ENCODE results near the gene CDK5R1. TPM values are rescaled to one million over a fixed set of nuclear protein-coding genes. Genes with fewer than 3 reads are reported as not detected.

The CDK5R1 gene
- total RNA-seq, 3 donors from 2014 or later (not counting 1 experiment from before 2014, with no cell fraction given), result 3.7 to 12.3 (median 7.4) TPM

GRCh38 chr17:32483451-32484019 is 3.3 kb upstream of the CDK5R1 start:
- H3K4me3 ChIP-seq (ENCODE audit: low read length), result no peak overlapping the region
- peaks cover 45% of the 10 kb centered on the region for H3K36me3 ChIP-seq (ENCODE audit: control insufficient read depth, insufficient read depth, low read length)
- Mint-ChIP-seq H3K27ac (peak overlapping the region; percentile 82 to 87), H3K36me3 (peaks cover 27% of the 10 kb centered on the region), H3K4me1 (peaks cover 28 to 30% of the 10 kb centered on the region in 2 donors), H3K4me3 (peak overlapping the region; percentile 59), H3K27me3 (ENCODE audit: low read depth in 2 of 2) (no peaks in the 10 kb centered on the region), H3K9me3 (no peaks in the 10 kb centered on the region)
- no peaks in the 10 kb centered on the region for H3K9me3 ChIP-seq (ENCODE audit: control insufficient read depth, insufficient read depth, low read length)
- 64% methylated on average over 7 of the region's 7 CpGs for WGBS (ENCODE audit: insufficient coverage)
- TF ChIP-seq, protein P1, sequence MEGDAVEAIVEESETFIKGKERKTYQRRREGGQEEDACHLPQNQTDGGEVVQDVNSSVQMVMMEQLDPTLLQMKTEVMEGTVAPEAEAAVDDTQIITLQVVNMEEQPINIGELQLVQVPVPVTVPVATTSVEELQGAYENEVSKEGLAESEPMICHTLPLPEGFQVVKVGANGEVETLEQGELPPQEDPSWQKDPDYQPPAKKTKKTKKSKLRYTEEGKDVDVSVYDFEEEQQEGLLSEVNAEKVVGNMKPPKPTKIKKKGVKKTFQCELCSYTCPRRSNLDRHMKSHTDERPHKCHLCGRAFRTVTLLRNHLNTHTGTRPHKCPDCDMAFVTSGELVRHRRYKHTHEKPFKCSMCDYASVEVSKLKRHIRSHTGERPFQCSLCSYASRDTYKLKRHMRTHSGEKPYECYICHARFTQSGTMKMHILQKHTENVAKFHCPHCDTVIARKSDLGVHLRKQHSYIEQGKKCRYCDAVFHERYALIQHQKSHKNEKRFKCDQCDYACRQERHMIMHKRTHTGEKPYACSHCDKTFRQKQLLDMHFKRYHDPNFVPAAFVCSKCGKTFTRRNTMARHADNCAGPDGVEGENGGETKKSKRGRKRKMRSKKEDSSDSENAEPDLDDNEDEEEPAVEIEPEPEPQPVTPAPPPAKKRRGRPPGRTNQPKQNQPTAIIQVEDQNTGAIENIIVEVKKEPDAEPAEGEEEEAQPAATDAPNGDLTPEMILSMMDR (IDR thresholded peaks at IDR 0.05), result peak; percentile 68
- ATAC-seq, result peak; percentile 34 to 48 (median 40)
- peak; percentile 30 to 80 for DNase-seq
- intact Hi-C loops (cut with micrococcal nuclease), result loop anchor here (1.0 to 5.0 kb wide), 2 partner anchors 126 to 274 kb away; no protein-coding TSS in a partner anchor
- no peaks in the 10 kb centered on the region for H3K27me3 ChIP-seq (ENCODE audit: control insufficient read depth, insufficient read depth, low read length)
- H3K27ac ChIP-seq (ENCODE audit: low read length), result peak overlapping the region; percentile 4
- H3K4me1 ChIP-seq (ENCODE audit: control insufficient read depth, insufficient read depth, low read length), result peaks cover 24% of the 10 kb centered on the region

DNA sequence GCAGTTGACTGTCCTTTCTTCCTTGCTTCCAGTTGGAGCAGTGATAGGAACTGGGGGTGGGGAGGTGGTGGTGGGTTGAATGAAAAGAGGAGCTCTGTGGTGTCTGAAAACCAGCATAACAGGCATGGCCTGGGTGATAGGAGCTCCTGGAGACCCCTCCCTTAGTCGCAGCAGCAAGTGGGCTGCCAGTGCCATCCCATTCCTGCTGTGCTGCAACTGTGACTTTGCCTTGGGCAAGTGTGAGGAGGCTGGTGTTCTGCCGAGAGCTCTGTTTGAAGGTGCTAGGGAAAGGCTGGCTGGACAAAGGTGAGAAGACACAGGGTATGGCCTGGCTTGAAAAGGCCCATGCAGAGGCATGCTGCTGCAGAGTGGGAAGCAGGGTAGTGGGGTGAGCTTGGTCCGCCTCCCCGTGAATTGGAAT is 2.7 kb upstream of the CDK5R1 start:
- H3K4me1 Mint-ChIP-seq, result peaks cover 32 to 35% of the 10 kb centered on the region in 2 donors
- Histone ChIP-seq H3K27ac (ENCODE audit: low read length) (peak overlapping the region; percentile 4), H3K27me3 (ENCODE audit: control insufficient read depth, insufficient read depth, low read length) (no peaks in the 10 kb centered on the region), H3K36me3 (ENCODE audit: control insufficient read depth, insufficient read depth, low read length) (peaks cover 45% of the 10 kb centered on the region), H3K4me3 (ENCODE audit: low read length) (no peak overlapping the region), H3K9me3 (ENCODE audit: control insufficient read depth, insufficient read depth, low read length) (no peaks in the 10 kb centered on the region), H3K4me1 (ENCODE audit: control insufficient read depth, insufficient read depth, low read length) (peaks cover 29% of the 10 kb centered on the region)
- peak overlapping the region; percentile 47 for H3K4me3 Mint-ChIP-seq
- no peaks in the 10 kb centered on the region for H3K9me3 Mint-ChIP-seq
- 89% methylated on average over 4 of the region's 4 CpGs for WGBS (ENCODE audit: insufficient coverage)
- peak in 1 of 2 donors; percentile 20 for DNase-seq
- H3K27ac Mint-ChIP-seq, result peak overlapping the region; percentile 82 to 87
- no peak for ATAC-seq
- H3K36me3 Mint-ChIP-seq, result peaks cover 27% of the 10 kb centered on the region
- intact Hi-C loops (cut with micrococcal nuclease), result loop anchor here (5.0 kb wide), 1 partner anchor 273 kb away; no protein-coding TSS in a partner anchor
- H3K27me3 Mint-ChIP-seq (ENCODE audit: low read depth in 2 of 2), result no peaks in the 10 kb centered on the region
- TF ChIP-seq, protein P1 (IDR thresholded peaks at IDR 0.05), result no peak

DNA sequence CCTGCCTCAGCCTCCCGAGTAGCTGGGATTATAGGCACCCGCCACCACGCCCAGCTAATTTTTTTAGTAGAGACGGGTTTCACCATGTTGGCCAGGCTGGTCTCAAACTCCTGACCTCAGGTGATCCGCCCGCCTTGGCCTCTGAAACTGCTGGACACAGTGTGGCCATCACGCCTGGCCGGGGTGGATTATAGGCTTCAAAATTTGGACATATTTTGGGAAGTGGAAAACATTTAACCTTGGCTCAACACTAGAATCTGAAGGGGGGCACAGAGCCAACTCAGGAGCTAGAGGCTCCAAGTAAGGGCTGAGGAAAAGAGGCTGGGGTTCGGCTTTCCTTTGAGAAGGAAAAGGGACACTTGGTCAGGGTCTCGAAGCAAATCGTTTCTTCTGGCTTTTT is 2.2 kb upstream of the CDK5R1 start:
- H3K27ac Mint-ChIP-seq, result peak overlapping the region; percentile 82 to 87

More for the DNA sequence above, 2.2 kb upstream of the CDK5R1 start:
- ATAC-seq (no peak), DNase-seq (no peak)
- intact Hi-C loops (cut with micrococcal nuclease), result loop anchor here (5.0 kb wide), 1 partner anchor 273 kb away; no protein-coding TSS in a partner anchor
- H3K9me3 Mint-ChIP-seq, result no peaks in the 10 kb centered on the region
- TF ChIP-seq, protein P1 (IDR thresholded peaks at IDR 0.05), result no peak
- peaks cover 35% of the 10 kb centered on the region for H3K4me1 ChIP-seq (ENCODE audit: control insufficient read depth, insufficient read depth, low read length)
- H3K27me3 Mint-ChIP-seq (ENCODE audit: low read depth in 2 of 2), result no peaks in the 10 kb centered on the region
- no peaks in the 10 kb centered on the region for H3K27me3 ChIP-seq (ENCODE audit: control insufficient read depth, insufficient read depth, low read length)
- H3K4me3 Mint-ChIP-seq, result peak overlapping the region; percentile 58
- no peaks in the 10 kb centered on the region for H3K9me3 ChIP-seq (ENCODE audit: control insufficient read depth, insufficient read depth, low read length)
- peaks cover 21% of the 10 kb centered on the region for H3K36me3 Mint-ChIP-seq
- H3K4me1 Mint-ChIP-seq, result peaks cover 38 to 41% of the 10 kb centered on the region in 2 donors
- H3K27ac ChIP-seq (ENCODE audit: low read length), result no peak overlapping the region
- WGBS (ENCODE audit: insufficient coverage), result 93% methylated on average over 9 of the region's 11 CpGs
- no peak overlapping the region for H3K4me3 ChIP-seq (ENCODE audit: low read length)
- H3K36me3 ChIP-seq (ENCODE audit: control insufficient read depth, insufficient read depth, low read length), result peaks cover 41% of the 10 kb centered on the region

Data from natural killer cell (primary cell).